ENCODE data around the gene NCF4. TPM values are rescaled to one million over a fixed set of nuclear protein-coding genes. Genes with fewer than 3 reads are reported as not detected.

NCF4 gene
- total RNA-seq, 1 experiment from 2014 or later, result not detected

DNA sequence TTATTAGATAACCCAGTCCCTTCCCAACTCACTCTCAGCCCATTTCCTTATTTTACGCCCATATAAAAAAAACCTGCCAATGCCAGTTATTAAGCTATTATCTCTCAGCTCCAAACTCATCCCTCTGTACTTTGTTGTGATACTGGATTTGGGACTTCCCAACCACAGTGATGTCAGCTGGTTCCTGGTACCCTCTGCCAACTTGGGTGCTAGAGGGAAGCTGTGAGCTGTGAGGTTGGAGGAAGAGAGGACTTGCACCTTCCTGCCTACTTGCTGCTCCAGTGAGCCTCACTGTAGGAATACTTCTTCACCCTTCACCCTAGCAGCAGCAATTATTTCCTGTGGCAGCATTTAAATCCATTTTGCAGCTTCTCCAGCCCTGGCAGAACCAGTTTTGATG lies 33.5 kb downstream of the NCF4 start:
- no peak for DNase-seq (ENCODE audit: low read depth)

DNA sequence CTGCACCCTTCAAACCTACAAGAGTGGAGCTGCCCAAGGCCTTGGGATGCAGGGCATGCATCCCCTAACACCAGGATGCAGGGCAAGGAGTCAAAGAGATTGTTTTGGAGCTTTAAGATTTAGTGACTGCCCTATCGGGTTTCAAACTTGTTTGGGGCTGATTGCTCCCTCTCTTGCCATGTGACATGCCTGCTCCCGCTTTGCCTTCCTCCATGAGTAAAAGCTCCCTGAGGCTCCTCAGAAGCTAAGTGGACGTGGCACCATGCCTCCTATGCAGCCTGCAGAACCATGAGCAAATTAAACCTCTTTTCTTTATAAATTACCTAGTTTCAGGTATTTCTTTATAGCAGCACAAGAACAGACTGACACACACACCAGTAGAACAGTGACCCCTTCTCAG lies 36.8 kb downstream of the NCF4 start:
- DNase-seq (ENCODE audit: low read depth), result no peak

- DNase-seq (ENCODE audit: low read depth), result no peak
Observed at GRCh38 chr22:36898690-36899089, 37.9 kb downstream of the NCF4 start.

DNA sequence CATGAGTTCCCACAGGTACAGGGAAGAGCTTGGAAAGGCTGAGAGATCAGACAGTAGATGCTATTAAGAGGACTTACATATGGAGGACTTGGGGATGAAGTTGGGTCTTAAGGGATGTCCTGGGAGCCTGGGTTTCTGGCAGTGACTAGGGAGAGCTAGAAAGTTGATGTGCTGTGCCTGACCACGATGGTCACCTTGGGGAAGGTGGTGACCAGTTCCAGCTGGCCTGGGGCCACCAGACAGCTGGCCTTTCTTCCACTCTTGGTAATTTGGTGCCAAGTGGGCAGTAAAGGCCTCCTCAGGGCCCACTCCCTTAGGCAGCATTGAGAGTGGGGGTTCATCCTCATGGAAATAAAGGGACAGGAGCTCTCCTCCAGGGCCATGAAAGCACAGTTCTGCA lies 38.7 kb downstream of the NCF4 start:
- DNase-seq (ENCODE audit: low read depth), result no peak

- no peak for DNase-seq (ENCODE audit: low read depth)
Observed at GRCh38 chr22:36900225-36900624, 39.4 kb downstream of the NCF4 start.

GRCh38 chr22:36900880-36901279 lies 40.1 kb downstream of the NCF4 start:
- no peak for DNase-seq (ENCODE audit: low read depth)

GRCh38 chr22:36901411-36902142 lies 40.8 kb downstream of the NCF4 start:
- no peak for DNase-seq (ENCODE audit: low read depth)

DNA sequence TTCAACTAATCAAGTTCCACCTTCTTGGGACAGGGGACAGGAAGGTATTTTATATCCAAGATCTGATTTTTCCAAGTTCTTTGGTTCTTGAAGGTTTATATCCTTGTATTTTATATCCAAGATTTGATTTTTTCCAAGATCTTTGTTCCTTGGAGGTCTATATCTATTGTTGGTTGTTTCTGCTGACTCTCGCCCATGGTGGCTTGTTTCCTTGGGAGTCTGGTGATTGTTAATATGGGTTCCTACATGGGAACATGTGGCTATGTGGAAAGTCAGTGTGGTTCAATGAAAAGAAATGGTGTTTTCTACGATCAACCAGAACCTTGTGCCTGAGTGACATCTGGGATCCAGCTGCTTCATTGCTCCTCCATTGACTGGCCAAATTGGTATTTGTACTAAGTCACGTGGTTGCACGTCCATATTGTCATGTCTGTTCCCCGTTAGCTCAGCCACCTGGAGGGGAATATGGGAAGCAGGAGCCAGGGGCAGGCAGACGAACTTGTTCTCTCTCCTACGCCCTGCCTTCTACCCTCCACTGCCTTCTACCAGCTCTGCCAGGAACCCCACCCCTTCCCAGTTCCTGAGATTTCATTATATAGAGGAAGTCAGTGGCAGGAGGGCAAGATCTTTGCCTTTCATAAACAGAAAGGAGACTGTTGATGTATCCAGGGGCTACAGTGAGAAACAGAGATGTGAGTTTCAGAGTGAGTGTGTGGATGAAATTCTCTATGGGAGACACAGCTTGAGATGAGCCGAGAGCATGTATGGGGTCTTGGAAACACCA lies 41.5 kb downstream of the NCF4 start:
- no peak for DNase-seq (ENCODE audit: low read depth)

DNA sequence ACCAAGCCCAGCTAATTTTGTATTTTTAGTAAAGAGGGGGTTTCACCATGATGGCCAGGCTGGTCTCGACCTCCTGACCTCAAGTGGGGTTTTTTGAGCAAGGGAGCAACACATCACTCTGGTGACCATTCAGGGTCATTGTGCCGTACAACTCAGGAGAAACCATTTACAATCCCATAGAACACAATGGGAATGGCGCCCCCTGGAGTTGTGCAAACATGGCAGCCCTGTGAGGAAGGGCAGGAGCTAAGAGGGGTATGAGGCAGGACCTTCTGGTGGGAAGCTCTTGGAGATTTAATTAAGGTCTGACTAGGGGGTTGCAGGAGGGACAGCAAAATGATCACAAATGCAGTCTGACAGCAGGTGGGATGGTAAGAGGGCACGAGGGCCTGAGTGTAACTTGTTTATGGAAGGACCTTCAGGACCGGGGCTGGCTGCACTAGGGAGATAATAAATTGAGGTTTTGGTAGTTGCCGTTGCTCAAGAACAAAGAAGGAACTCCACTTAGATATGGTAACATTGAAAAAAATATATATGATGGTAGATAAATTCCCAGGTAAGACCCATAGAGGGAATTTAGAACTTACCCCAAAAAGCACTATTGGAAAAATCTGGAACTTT lies 43.6 kb downstream of the NCF4 start:
- no peak for DNase-seq (ENCODE audit: low read depth)

GRCh38 chr22:36907253-36908195 lies 46.7 kb downstream of the NCF4 start:
- no peak for DNase-seq (ENCODE audit: low read depth)

DNA sequence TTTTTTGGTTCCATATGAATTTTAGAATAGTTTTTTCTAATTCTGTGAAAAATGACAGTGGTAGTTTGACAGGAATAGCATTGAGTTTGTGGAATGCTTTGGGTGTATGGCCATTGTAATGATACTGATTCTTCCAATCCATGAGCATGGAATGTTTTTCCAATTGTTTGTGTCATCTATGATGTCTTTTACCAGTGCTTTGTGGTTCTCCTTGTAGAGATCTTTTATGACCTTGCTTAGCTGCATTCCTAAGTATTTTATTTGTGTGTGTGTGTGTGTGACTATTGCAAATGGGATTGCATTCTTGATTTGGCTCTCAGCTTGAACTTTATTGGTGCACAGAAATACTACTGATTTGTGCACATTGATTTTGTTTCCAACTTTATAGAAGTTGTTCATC lies 49.7 kb downstream of the NCF4 start:
- no peak for DNase-seq (ENCODE audit: low read depth)

DNA sequence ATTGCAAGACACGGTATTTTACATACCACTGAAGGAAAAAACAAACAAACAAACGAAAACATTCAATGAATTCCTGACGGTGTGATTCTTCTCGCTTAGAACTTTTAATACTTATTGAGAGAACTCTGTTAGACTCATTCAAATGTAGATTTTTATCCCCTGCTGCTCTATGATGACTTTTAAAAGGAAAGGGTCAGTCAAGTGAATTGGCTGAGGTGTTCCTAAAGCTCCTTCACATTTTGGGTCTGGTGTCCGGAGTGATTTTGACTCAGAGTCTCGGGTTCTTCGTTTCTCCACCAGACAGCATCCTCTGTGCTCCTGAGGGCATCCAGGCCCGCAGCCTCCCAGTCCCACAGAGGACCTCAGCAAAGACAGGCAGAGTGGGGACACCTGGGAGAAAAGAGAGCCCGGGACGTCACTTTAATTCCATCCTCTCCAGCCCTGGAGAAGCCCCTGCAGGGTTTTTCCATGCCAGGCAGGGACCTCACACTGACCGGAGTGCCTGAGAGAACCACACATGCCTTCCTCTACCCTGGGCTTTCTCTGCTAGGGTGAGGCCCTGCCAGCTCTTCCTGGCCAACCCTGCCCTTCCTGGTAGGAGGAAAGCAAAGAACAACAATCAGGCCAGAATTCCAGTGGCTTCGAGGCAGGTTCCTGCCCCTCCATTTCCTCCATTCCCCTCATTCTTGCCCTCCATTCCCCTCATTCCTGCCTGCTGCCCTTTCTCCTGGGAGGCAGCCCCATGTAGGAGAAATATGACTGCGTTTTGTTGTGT lies 51.3 kb downstream of the NCF4 start:
- DNase-seq (ENCODE audit: low read depth), result no peak

DNA sequence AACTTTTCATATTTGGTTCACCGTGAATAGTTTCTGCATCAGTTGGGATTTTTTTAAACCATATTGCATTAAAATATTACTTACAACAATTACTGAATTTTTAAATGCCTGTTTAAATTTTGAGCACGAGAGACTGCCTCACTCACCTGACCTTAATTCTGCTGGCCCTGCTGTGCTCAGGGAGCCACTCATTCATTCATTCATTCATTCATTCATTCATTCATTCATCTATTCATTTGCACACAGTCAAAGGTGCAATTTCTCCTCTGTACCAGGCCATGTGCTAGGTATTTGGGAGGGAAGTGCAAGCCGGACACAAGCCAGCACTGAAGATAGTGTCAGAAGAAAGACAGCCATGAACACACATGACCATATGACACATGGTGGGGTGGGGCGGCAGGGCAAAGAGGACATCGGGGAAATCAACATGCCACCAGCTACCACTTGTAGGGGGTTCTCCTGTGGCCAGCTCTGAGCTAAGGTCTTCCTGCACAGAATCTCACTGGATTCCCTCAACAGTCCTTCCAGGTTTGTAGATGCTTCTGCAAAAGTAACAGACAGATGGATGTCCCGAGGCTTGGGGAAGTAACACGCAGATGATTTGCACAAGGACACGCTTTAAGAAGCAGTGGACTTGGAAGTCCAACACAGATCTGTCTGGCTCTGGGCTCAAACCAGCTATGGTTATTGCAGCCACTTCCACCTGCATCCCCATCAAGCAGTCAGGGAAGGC lies 52.1 kb downstream of the NCF4 start:
- DNase-seq (ENCODE audit: low read depth), result no peak

GRCh38 chr22:36913427-36914389 lies 52.9 kb downstream of the NCF4 start, which contains the start of gene CSF2RB:
TSS of gene CSF2RB (plus strand) at chr22:36913628. CDS start at chr22:36922208, 8,580 bp downstream.
- DNase-seq (ENCODE audit: low read depth), result no peak

DNA sequence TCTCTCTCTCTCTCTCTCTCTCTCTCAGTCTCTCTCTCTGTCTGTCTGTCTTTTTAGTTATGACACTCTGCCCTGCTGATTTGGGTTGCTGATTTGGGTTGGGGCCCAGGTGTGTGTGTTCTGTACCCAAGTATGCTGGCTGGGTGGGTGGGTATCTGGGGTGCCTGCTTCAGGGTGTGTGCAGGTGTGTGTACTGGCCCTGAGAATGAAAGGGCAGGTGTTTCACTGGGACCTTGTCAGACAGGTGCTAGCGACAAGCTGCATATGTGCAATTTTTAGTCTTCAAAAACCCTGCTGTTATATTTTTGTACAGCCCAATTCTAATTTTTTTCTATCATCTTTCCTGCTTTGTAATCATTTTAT lies 53.6 kb downstream of the NCF4 start:
- DNase-seq (ENCODE audit: low read depth), result no peak

DNA sequence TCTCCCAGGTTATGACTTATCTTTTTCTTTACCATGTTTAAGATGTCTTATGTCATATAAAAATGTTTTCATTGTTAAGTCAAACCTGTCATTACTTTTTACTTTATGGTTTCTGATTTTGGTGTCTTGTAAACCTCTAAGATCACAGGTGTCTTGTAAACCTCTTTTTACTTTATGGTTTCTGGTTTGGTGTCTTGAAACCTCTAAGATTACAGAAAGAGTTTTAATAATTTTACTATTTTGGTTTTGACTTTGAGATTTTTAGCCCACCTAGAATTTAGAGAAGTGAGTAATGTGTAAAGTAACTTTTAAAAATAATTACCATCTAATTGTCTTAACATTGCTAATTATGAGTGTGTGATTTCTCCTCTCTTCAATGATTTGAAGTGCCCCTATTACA lies 55.2 kb downstream of the NCF4 start:
- no peak for DNase-seq (ENCODE audit: low read depth)

- DNase-seq (ENCODE audit: low read depth), result no peak
Observed at GRCh38 chr22:36918586-36919284, 57.9 kb downstream of the NCF4 start.

- no peak for DNase-seq (ENCODE audit: low read depth)
Observed at GRCh38 chr22:36921309-36922104, 60.7 kb downstream of the NCF4 start.
